Umbilical cord (tissue), 2 donors: ENCODE measurements around the gene CEP85L. TPM values are rescaled to one million over a fixed set of nuclear protein-coding genes. Genes with fewer than 3 reads are reported as not detected.
A peak's percentile ranks its signal among the peaks of the same experiment; 100 is the strongest.

Source experiments
- DNase-seq: peaks from one replicate; pipeline ENCODE4 v3.0.0-alpha.2; 2015; ENCODE audit warnings: low spot score
- total RNA-seq: library from RNA; depleted of rRNA; stranded (reverse); fragments of >200 nt; gene quantifications from one replicate; pipeline ENCODE4 v1.2.3, GENCODE V29; 2014; ENCODE audit warnings: low replicate concordance; ENCODE audit not compliant: insufficient read depth

The CEP85L gene
- total RNA-seq, 1 donor from 2014 or later = 26.7 TPM

GRCh38 chr6:118625833-118626232 lies 25.6 kb downstream of the CEP85L start:
- no peak for DNase-seq

- peak; percentile 13 for DNase-seq
These were observed 29.5 kb downstream of the CEP85L start for GRCh38 chr6:118621799-118622470.

DNA sequence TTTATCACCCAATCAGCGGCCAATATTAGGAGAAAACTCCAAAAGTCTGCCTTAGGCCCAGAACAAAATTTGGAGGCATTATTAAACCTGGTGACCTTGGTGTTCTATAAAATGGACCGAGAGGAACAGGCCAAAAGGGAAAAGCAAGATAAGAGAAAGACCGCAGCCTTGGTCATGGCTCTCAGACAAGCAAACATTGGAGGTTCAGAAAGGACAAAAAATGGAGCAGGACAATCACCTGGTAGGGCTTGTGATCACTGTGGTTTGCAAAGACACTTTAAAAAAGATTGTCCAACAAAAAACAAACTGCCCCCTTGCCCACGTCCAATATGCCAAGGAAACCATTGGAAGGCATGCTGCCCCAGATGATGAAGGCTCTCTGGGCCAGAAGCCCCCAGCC lies 31.2 kb downstream of the CEP85L start:
- DNase-seq = no peak

DNA sequence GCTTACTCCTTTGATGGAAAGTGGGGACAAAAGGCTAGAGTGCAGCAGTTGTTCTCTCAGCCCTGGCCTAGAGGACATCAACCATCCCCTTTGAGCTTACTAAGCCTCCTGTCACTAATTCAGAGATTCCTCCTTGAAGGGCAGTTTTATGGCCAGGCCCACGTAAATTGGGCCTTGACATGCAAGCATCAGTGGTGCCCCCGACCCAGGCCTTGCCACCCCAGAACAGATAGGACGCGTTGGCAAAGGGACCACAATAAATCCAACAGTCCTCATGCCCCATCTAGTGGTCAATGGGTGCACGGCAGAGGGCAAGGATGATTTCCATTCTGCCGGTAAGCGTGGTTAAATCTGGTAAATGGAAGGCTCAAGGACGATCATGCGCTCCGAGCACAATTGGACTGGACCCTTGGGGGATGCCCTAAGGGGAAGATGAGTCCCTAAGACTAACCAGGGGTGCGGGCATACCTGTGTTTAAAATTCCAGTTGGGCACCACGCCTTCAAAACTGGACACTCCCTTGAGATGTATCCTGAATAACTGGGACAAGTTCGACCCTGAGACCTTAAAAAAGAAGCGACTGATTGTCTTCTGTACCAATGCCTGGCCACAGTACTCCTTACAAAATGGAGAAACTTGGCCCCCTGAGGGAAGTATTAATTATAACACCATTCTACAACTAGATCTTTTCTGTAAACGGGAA lies 32.6 kb downstream of the CEP85L start:
- DNase-seq = no peak

GRCh38 chr6:118617417-118617816 lies 34.0 kb downstream of the CEP85L start:
- no peak for DNase-seq

DNA sequence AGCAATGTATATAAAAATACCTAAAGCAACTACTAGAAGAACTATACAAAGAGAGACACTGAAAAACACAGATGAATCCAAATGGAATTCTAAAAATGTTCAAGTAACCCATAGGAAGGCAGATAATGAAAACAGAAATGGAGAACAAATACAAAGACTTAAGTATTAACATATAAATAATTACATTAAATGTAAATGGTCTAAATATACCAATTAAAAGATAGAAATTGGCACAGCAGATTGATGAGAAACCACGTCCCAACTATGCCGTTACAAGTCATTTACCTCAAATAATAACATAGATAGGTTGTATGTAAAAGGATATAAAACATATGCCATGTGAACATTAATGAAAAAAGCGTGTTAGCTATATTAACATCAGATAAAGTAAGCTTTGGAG lies 40.1 kb downstream of the CEP85L start:
- no peak for DNase-seq

GRCh38 chr6:118606858-118607257 lies 44.5 kb downstream of the CEP85L start:
- DNase-seq = no peak

DNA sequence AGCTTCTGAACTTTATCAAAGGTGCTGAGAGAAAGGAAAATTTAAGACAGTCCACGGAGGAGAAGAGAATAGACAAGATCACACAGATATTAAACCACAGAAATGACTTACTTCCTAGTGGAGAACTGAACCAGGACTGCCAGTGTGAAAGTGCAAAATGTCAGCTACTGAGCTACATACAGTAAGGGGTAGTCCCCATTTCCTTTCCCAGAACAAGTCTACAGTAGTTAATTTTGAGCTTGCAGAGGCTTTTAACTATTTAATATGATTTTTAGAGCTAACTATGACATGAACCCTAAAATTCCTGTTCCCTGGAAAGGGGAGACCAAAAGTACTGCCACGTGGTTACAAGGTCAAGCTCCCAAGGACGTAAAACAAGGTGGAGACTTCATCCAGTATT lies 45.1 kb downstream of the CEP85L start:
- DNase-seq = no peak

- DNase-seq = no peak
These were observed 48.0 kb downstream of the CEP85L start for GRCh38 chr6:118603372-118603771.

DNA sequence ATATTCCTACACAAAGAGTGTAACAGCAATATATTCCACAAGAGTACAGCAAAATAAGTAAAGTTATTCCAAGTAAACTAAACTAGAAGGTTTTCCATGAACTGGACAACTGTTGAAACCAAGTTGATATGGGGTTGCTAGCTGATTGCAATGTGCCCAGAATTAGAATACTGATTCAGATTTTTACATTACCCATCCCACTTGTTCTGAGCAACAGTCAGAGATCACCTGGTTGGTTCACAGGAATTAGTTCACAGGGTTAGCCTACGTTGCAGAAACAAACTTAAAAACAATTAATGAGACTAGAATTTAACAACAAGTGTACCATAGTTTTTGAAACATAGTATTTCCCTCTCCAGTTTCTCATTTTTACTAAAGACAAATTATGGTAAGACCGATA lies 49.1 kb downstream of the CEP85L start:
- DNase-seq = no peak

GRCh38 chr6:118598324-118598723 lies 53.1 kb downstream of the CEP85L start:
- no peak for DNase-seq

DNA sequence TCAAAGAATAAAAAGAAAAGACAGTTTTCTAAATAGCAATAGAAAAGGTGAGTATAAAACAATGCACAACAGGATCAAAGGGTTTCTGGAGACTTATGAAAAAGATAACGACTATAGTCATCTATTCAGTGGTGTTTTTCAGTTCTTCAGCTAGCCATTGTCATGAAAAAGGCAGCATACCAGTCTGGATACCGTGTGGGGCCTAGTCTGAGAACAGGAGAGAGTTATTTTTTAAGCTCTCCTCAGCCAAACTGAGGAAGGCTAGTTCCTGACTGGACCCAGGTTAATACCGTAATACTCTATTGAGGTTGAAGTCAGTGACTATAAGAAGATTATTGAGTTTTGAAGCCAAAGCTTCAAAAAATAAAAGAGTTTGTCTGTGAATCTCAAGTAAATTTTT lies 53.8 kb downstream of the CEP85L start:
- DNase-seq = no peak

DNA sequence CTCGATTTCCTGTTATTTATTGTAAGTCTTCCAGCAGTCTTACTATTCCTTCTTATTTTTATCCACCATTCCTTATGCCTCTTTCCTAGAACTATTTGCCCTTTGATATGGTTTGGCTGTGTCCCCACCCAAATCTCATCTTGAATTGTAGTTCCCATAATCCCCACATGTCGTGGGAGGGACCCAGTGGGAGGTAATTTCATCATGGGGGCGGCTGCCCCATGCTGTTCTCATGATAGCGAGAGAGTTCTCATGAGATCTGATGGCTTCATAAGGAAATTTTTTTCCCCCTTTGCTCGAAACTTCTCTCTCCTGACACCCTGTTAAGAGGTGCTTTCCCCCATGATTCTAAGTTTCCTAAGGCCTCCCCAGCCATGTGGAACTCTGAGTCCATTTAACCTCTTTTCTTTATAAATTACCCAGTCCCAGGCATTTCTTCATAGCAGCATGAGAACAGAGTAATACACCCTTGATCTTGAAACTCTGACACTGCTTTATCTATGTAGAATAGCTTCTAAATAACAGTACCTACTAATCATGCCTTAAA lies 54.5 kb downstream of the CEP85L start:
- no peak for DNase-seq

DNA sequence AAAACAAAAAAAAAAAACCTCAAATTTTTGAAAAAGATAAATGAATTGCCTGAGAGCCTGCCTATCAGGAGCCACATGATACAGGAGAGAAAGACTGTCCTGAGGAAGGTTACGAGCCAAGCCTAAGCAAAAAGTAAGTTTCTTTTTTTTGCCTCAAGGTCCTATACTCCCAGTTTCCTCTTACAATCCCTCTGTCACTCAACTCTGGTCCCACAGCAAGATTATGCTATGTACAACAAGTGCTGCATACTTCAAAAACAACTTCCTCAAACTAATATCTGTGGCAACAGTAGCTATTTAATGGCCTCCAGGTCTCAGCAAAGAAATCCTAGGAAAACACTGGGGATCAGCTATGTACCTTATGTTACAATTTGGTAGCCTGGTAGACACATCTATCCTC lies 56.5 kb downstream of the CEP85L start:
- DNase-seq = no peak

- DNase-seq = no peak
These were observed 59.5 kb downstream of the CEP85L start for GRCh38 chr6:118591897-118592296.

GRCh38 chr6:118589649-118590365 lies 61.6 kb downstream of the CEP85L start:
- DNase-seq = no peak

- no peak for DNase-seq
These were observed 62.2 kb downstream of the CEP85L start for GRCh38 chr6:118589186-118589585.

DNA sequence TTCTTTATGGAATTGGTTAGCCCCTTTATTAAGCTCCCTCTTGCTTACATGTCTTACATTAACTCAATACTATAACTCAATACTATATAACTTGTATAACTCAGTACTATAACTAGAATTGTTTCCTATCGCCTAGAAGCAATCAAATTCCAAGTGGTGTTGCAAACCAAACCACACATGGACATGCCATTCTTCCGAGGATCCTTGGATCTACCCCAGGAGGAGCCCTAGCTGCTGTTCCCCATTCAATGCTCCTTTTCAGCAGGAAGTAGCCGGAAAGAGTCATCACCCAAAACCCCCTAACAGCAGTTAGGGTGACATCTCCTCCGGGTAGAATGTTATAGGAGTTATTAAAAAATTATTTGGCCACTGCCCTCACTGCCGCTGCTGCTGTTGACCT lies 62.8 kb downstream of the CEP85L start:
- DNase-seq = no peak

GRCh38 chr6:118586746-118587485 lies 64.5 kb downstream of the CEP85L start:
- no peak for DNase-seq

DNA sequence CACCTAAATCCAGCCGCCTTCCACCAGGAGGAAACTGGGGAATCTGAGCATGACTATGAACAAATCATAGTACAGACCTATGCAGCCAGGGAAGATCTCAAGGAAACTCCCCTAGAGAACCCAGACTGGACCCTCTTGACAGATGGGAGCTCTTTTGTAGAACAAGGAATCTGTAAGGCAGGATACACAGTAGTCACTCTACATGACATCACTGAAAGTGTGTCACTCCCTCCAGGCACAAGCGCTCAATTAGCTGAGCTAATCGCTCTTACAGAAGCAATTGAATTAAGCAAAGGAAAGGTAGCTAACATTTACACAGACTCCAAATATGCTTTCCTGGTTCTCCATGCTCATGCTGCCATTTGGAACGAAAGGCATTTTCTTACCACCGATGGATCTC lies 66.5 kb downstream of the CEP85L start:
- no peak for DNase-seq

- DNase-seq = peak; percentile 22
These were observed 69.9 kb downstream of the CEP85L start for GRCh38 chr6:118581489-118581959.
